ENCODE measurements around the gene MALT1. TPM values are rescaled to one million over a fixed set of nuclear protein-coding genes. Genes with fewer than 3 reads are reported as not detected.

Gene MALT1
- total and polyA plus RNA-seq, 2 donors (not counting 1 experiment from before 2014, with no cell fraction given): 42.4 to 81.2 TPM

DNA sequence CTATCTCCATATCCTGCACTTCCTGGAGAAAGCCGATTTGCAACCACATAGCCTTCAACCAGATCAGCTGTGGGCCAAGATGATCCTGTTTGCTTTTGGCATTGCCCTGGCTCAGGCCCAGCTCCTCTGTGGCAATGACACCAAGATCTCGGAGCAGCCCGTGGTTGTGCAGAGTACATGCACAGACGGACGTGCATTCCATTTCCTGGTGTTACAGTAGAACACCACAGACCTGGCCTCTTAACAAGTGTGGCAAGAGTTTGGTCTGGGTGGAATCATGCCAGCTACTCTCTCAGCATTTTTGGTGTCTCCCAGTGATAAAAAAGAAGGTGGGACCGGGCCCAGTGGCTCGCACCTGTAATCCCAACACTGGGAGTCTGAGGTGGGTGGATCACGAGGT is 20.0 kb downstream of the MALT1 start:
- WGBS (ENCODE audit: insufficient coverage): 63% methylated on average over 8 of the region's 8 CpGs
- H4K20me1 ChIP-seq (ENCODE audit: control insufficient read depth, insufficient read depth, low read length, poor library complexity, severe bottlenecking): peaks cover 75% of the 10 kb centered on the region

More for the DNA sequence above, 20.0 kb downstream of the MALT1 start:
- no peaks in the 10 kb centered on the region for H3K9me3 ChIP-seq (ENCODE audit: control extremely low read depth in 1 of 3, control insufficient read depth in 2 of 3, insufficient read depth in 1 of 3, low read length in 2 of 3)
- H3K9me3 Mint-ChIP-seq (ENCODE audit: insufficient read depth): no peaks in the 10 kb centered on the region
- peaks cover 5 to 50% of the 10 kb centered on the region in 2 experiments for H3K36me3 ChIP-seq (replicated peaks in 1 of 2; ENCODE audit: control extremely low read depth in 1 of 2, control insufficient read depth in 1 of 2, extremely low read depth in 1 of 2, insufficient read depth in 2 of 2, low read length in 1 of 2)
- H3K27me3 Mint-ChIP-seq: no peaks in the 10 kb centered on the region
- no peak overlapping the region for H2AFZ ChIP-seq (ENCODE audit: insufficient read depth, low read depth, low read length, poor library complexity, severe bottlenecking)
- H3K27me3 ChIP-seq (replicated peaks in 1 of 4; ENCODE audit: control extremely low read depth in 1 of 4, control insufficient read depth in 3 of 4, insufficient read depth in 4 of 4, low read length in 3 of 4): no peaks in the 10 kb centered on the region
- no peak overlapping the region for H3K4me3 ChIP-seq (ENCODE audit: control extremely low read depth in 1 of 5, extremely low read depth in 1 of 5, insufficient read depth in 1 of 5, low read depth in 2 of 5, low read length in 4 of 5)
- H3K9ac ChIP-seq (ENCODE audit: low read length): no peak overlapping the region
- ChIA-PET CTCF (interaction anchor here (2.0 kb wide), 1 partner anchor 161 kb away, joined by 8 read pairs; no protein-coding TSS in a partner anchor), POLR2A (interaction anchor here (0.6 kb wide), 1 partner anchor 201 kb away, joined by 3 read pairs; no protein-coding TSS in a partner anchor)
- ATAC-seq (ENCODE audit: low read depth) (no peak), DNase-seq (no peak)
- H3K4me3 Mint-ChIP-seq: no peak overlapping the region
- H3K27ac ChIP-seq (ENCODE audit: low read length in 2 of 2): no peak overlapping the region
- intact Hi-C loops (cut with micrococcal nuclease): no loop called here
- H3K4me2 ChIP-seq (replicated peaks; ENCODE audit: low read depth, low read length, poor library complexity, severe bottlenecking): no peak overlapping the region
- H3K4me1 Mint-ChIP-seq: peaks cover 48% of the 10 kb centered on the region
- TF ChIP-seq CTCF (IDR thresholded peaks at IDR 0.05) (no peak), EZH2 (IDR thresholded peaks at IDR 0.05; ENCODE audit: borderline replicate concordance, insufficient read depth, low read depth, low read length, poor library complexity, severe bottlenecking) (no peak)
- peaks cover 12% of the 10 kb centered on the region in 2 donors for H3K4me1 ChIP-seq (ENCODE audit: control insufficient read depth in 2 of 2, insufficient read depth in 2 of 2, low read length in 2 of 2)
- peaks cover 91% of the 10 kb centered on the region for H3K79me2 ChIP-seq (ENCODE audit: control insufficient read depth, insufficient read depth, low read length)
- peak overlapping the region; percentile 53 for H3K27ac Mint-ChIP-seq

Measured in B cell (primary cell).